Thoracic aorta (tissue), 2 donors: ENCODE data around the gene FOXP1. TPM values are rescaled to one million over a fixed set of nuclear protein-coding genes. Genes with fewer than 3 reads are reported as not detected.

ENCODE experiments used
- ATAC-seq: fragments of 150-250 bp; one replicate; pipeline ENCODE4 v1.8.0; 2017; ENCODE audit warnings: low read depth; ENCODE audit not compliant: insufficient number of reproducible peaks, low FRiP score
- DNase-seq: peaks from one replicate; pipeline ENCODE4 v3.0.0-alpha.2; 2020; ENCODE audit warnings: low spot score
- H3K27ac ChIP-seq, 2 donors: fragments of 200-600 bp; sonication (generic); 1 replicate in 1 of 2; 2 replicates in 1 of 2; pipeline ENCODE4 v1.5.1; 2016; ENCODE audit warnings: mild to moderate bottlenecking in 2 of 2, moderate library complexity in 2 of 2
- H3K27me3 ChIP-seq: fragments of 200-600 bp; sonication (generic); replicated peaks from 2 replicates; pipeline ENCODE4 v1.6.0; 2016; ENCODE audit warnings: mild to moderate bottlenecking; ENCODE audit not compliant: insufficient read depth
- H3K36me3 ChIP-seq: fragments of 200-600 bp; sonication (generic); one replicate; pipeline ENCODE4 v1.5.1; 2016
- H3K4me1 ChIP-seq, 2 donors: fragments of 200-600 bp; sonication (generic); 1 replicate in 1 of 2; 2 replicates in 1 of 2; pipeline versions ENCODE4 v1.5.1 to v1.6.0; 2016; ENCODE audit warnings: low read depth in 2 of 2, mild to moderate bottlenecking in 1 of 2; ENCODE audit not compliant: control insufficient read depth in 1 of 2
- H3K4me3 ChIP-seq: fragments of 200-600 bp; sonication (generic); 2 replicates; pipeline ENCODE4 v1.5.1; 2016; ENCODE audit warnings: mild to moderate bottlenecking
- H3K9me3 ChIP-seq: fragments of 200-600 bp; sonication (generic); 2 replicates; pipeline ENCODE4 v1.5.1; 2016
- CTCF ChIP-seq: fragments of 200-600 bp; sonication (generic); IDR thresholded peaks from one replicate; pipeline ENCODE4 v1.5.1; 2019; ENCODE audit warnings: antibody characterized with exemption
- total RNA-seq, 2 donors: library from RNA; depleted of rRNA; stranded (reverse); fragments of >200 nt; gene quantifications; one replicate each; pipeline versions ENCODE4 v1.1.0 to v1.2.3, GENCODE V29; 2016

Gene FOXP1
- total RNA-seq, 2 donors from 2014 or later: 176 to 255 TPM

- H3K4me1 ChIP-seq: peaks cover 10 to 12% of the 10 kb centered on the region in 2 donors
- no peaks in the 10 kb centered on the region for H3K36me3 ChIP-seq
- DNase-seq (no peak), ATAC-seq (no peak)
- H3K4me3 ChIP-seq: no peak overlapping the region
- no peak for TF ChIP-seq CTCF
- H3K9me3 ChIP-seq: no peaks in the 10 kb centered on the region
- no peaks in the 10 kb centered on the region for H3K27me3 ChIP-seq
- no peak overlapping the region for H3K27ac ChIP-seq
Observed at GRCh38 chr3:71461114-71461513, 122.4 kb downstream of the FOXP1 start.

GRCh38 chr3:71458895-71459294, 124.6 kb downstream of the FOXP1 start:
- no peak for DNase-seq
- H3K4me1 ChIP-seq: peaks cover 15 to 21% of the 10 kb centered on the region in 2 donors
- H3K9me3 ChIP-seq: no peaks in the 10 kb centered on the region
- H3K27ac ChIP-seq: no peak overlapping the region
- no peaks in the 10 kb centered on the region for H3K36me3 ChIP-seq
- H3K4me3 ChIP-seq: no peak overlapping the region
- ATAC-seq: no peak
- TF ChIP-seq CTCF: no peak
- no peaks in the 10 kb centered on the region for H3K27me3 ChIP-seq

GRCh38 chr3:71456826-71457225, 126.7 kb downstream of the FOXP1 start:
- Histone ChIP-seq H3K9me3 (no peaks in the 10 kb centered on the region), H3K27ac (no peak overlapping the region), H3K4me3 (peak overlapping the region; percentile 42), H3K4me1 (peaks cover 15 to 21% of the 10 kb centered on the region in 2 donors), H3K27me3 (no peaks in the 10 kb centered on the region), H3K36me3 (no peaks in the 10 kb centered on the region)
- ATAC-seq (no peak), DNase-seq (no peak)
- TF ChIP-seq CTCF: no peak

GRCh38 chr3:71456156-71456555, 127.4 kb downstream of the FOXP1 start:
- H3K9me3 ChIP-seq: no peaks in the 10 kb centered on the region
- H3K27me3 ChIP-seq: no peaks in the 10 kb centered on the region
- H3K4me3 ChIP-seq: peak overlapping the region; percentile 42
- no peaks in the 10 kb centered on the region for H3K36me3 ChIP-seq
- peaks cover 15 to 21% of the 10 kb centered on the region in 2 donors for H3K4me1 ChIP-seq
- no peak for ATAC-seq
- no peak for DNase-seq
- no peak for TF ChIP-seq CTCF
- H3K27ac ChIP-seq: no peak overlapping the region

- Histone ChIP-seq H3K9me3 (no peaks in the 10 kb centered on the region), H3K4me1 (peaks cover 15 to 26% of the 10 kb centered on the region in 2 donors), H3K27ac (no peak overlapping the region), H3K36me3 (no peaks in the 10 kb centered on the region), H3K27me3 (no peaks in the 10 kb centered on the region), H3K4me3 (no peak overlapping the region)
- no peak for ATAC-seq
- DNase-seq: no peak
- no peak for TF ChIP-seq CTCF
Observed at GRCh38 chr3:71454512-71455403, 128.8 kb downstream of the FOXP1 start.
